ENCODE data around the gene LY6G5C. TPM values are rescaled to one million over a fixed set of nuclear protein-coding genes. Genes with fewer than 3 reads are reported as not detected.

LY6G5C gene
- polyA plus RNA-seq, 1 donor (not counting 4 experiments of a cell fraction or from before 2014, with no cell fraction given), result 0.58 TPM

DNA sequence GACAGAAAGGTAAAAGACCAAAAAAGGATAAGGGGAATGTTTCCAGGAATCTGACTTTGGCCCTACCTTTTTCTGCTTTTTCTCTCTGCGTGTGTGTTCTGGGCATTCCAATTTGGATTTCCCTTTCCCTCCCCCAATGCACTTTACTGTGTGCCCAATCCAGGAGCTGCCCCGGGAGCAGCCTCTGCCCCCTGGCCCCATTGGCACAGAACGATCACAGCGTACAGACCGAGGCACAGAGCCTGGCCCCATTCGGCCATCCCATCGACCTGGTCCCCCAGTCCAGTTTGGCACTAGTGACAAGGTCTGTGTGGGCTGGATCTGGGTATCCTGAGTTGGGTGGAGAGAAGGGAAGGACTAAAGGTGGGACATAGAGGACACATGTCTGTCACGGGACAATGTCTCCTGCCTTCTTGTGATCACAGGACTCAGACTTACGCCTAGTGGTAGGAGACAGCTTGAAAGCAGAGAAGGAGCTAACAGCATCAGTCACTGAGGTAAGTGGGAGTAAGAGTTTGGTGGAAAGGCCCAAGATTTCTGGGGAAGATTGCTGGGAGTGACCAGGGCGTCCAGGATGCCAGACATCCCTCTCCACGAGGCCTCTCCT is 45.8 kb downstream of the LY6G5C start:
- Histone ChIP-seq H3K4me3 (ENCODE audit: control insufficient read depth in 2 of 3, extremely low read depth in 1 of 3, insufficient read depth in 2 of 3, low read depth in 1 of 3, low read length in 3 of 3) (no peak overlapping the region), H3K4me2 (ENCODE audit: control insufficient read depth, extremely low read depth, insufficient read depth, low read depth, low read length) (no peak overlapping the region), H3K4me1 (ENCODE audit: control insufficient read depth, extremely low read depth, insufficient read depth, low read length) (no peaks in the 10 kb centered on the region), H3K27me3 (ENCODE audit: control insufficient read depth, extremely low read depth, insufficient read depth, low read length) (no peaks in the 10 kb centered on the region), H3K9me3 (ENCODE audit: control insufficient read depth, low read depth, low read length) (no peaks in the 10 kb centered on the region), H3K9me1 (ENCODE audit: control insufficient read depth, extremely low read depth, insufficient read depth, low read length) (no peaks in the 10 kb centered on the region), H4K20me1 (ENCODE audit: control insufficient read depth, extremely low read depth, insufficient read depth, low read length) (peaks cover 7% of the 10 kb centered on the region), H3K27ac (ENCODE audit: control insufficient read depth, insufficient read depth, low read length) (no peak overlapping the region), H3K79me2 (ENCODE audit: control insufficient read depth, insufficient read depth, low read length) (peaks cover 27% of the 10 kb centered on the region), H2AFZ (ENCODE audit: control insufficient read depth, low read length) (no peak overlapping the region), H3K36me3 (ENCODE audit: control insufficient read depth in 2 of 2, extremely low read depth in 1 of 2, insufficient read depth in 2 of 2, low read length in 2 of 2) (peaks cover 61 to 69% of the 10 kb centered on the region in 2 experiments), H3K9ac (ENCODE audit: control insufficient read depth, extremely low read depth, insufficient read depth, low read length) (no peak overlapping the region)
- TF ChIP-seq, protein P1, sequence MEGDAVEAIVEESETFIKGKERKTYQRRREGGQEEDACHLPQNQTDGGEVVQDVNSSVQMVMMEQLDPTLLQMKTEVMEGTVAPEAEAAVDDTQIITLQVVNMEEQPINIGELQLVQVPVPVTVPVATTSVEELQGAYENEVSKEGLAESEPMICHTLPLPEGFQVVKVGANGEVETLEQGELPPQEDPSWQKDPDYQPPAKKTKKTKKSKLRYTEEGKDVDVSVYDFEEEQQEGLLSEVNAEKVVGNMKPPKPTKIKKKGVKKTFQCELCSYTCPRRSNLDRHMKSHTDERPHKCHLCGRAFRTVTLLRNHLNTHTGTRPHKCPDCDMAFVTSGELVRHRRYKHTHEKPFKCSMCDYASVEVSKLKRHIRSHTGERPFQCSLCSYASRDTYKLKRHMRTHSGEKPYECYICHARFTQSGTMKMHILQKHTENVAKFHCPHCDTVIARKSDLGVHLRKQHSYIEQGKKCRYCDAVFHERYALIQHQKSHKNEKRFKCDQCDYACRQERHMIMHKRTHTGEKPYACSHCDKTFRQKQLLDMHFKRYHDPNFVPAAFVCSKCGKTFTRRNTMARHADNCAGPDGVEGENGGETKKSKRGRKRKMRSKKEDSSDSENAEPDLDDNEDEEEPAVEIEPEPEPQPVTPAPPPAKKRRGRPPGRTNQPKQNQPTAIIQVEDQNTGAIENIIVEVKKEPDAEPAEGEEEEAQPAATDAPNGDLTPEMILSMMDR (optimal IDR thresholded peaks at IDR 0.05 in 1 of 3, IDR thresholded peaks at IDR 0.05 in 1 of 3, conservative IDR thresholded peaks at IDR 0.05 in 1 of 3; ENCODE audit: extremely low read depth in 1 of 3, insufficient read depth in 2 of 3, low read length in 3 of 3), result no peak
- FAIRE-seq, result no peak
- dilution Hi-C loops (cut with MboI; ENCODE audit: extremely low pct_ligation_motif_present, low sequenced_read_pairs), result no loop called here
- DNase-seq (ENCODE audit: low read depth, low spot score), result no peak

DNA sequence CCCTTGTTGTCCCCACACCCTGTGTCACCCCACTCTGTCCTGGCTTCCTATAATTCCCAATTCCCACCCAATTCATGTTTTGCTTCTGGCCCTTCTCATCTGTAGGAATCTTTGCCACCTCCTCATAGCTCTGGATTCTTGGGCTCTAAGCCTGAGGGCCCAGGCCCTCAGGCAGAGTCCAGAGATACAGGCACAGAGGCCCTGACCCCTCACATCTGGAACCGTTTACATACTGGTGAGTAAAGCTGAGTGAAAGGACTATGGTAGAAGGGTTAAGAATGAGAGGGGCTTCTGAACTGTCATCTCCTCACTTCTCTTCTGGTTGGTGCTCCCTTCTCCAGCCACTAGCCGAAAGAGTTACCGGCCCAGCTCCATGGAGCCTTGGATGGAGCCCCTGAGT is 46.7 kb downstream of the LY6G5C start:
- Histone ChIP-seq H3K4me2 (ENCODE audit: control insufficient read depth, extremely low read depth, insufficient read depth, low read depth, low read length) (no peak overlapping the region), H3K36me3 (ENCODE audit: control insufficient read depth in 2 of 2, extremely low read depth in 1 of 2, insufficient read depth in 2 of 2, low read length in 2 of 2) (peaks cover 69 to 74% of the 10 kb centered on the region in 2 experiments), H3K27ac (ENCODE audit: control insufficient read depth, insufficient read depth, low read length) (no peak overlapping the region), H3K9me1 (ENCODE audit: control insufficient read depth, extremely low read depth, insufficient read depth, low read length) (no peaks in the 10 kb centered on the region), H4K20me1 (ENCODE audit: control insufficient read depth, extremely low read depth, insufficient read depth, low read length) (peaks cover 7% of the 10 kb centered on the region), H3K9ac (ENCODE audit: control insufficient read depth, extremely low read depth, insufficient read depth, low read length) (no peak overlapping the region), H3K4me3 (ENCODE audit: control insufficient read depth in 2 of 3, extremely low read depth in 1 of 3, insufficient read depth in 2 of 3, low read depth in 1 of 3, low read length in 3 of 3) (no peak overlapping the region), H3K4me1 (ENCODE audit: control insufficient read depth, extremely low read depth, insufficient read depth, low read length) (no peaks in the 10 kb centered on the region), H3K79me2 (ENCODE audit: control insufficient read depth, insufficient read depth, low read length) (peaks cover 30% of the 10 kb centered on the region), H2AFZ (ENCODE audit: control insufficient read depth, low read length) (no peak overlapping the region), H3K27me3 (ENCODE audit: control insufficient read depth, extremely low read depth, insufficient read depth, low read length) (no peaks in the 10 kb centered on the region), H3K9me3 (ENCODE audit: control insufficient read depth, low read depth, low read length) (no peaks in the 10 kb centered on the region)
- DNase-seq (ENCODE audit: low read depth, low spot score), result no peak
- dilution Hi-C loops (cut with MboI; ENCODE audit: extremely low pct_ligation_motif_present, low sequenced_read_pairs), result no loop called here
- no peak for TF ChIP-seq EZH2 (IDR thresholded peaks at IDR 0.05; ENCODE audit: low read length)
- TF ChIP-seq, protein P1 (optimal IDR thresholded peaks at IDR 0.05 in 1 of 3, IDR thresholded peaks at IDR 0.05 in 1 of 3, conservative IDR thresholded peaks at IDR 0.05 in 1 of 3; ENCODE audit: extremely low read depth in 1 of 3, insufficient read depth in 2 of 3, low read length in 3 of 3), result no peak
- no peak for FAIRE-seq

Measured in keratinocyte (primary cell).